Measurements from ENCODE around the gene ASF1A. TPM values are rescaled to one million over a fixed set of nuclear protein-coding genes. Genes with fewer than 3 reads are reported as not detected.
"Not testable (repeated sequence)": the region's sequence is repeated elsewhere in the genome, so short reads cannot be mapped to it uniquely, and the experiment has no call there.

ASF1A gene
- total and polyA plus RNA-seq, 7 donors, result 5.3 to 22.1 (median 10.8) TPM

DNA sequence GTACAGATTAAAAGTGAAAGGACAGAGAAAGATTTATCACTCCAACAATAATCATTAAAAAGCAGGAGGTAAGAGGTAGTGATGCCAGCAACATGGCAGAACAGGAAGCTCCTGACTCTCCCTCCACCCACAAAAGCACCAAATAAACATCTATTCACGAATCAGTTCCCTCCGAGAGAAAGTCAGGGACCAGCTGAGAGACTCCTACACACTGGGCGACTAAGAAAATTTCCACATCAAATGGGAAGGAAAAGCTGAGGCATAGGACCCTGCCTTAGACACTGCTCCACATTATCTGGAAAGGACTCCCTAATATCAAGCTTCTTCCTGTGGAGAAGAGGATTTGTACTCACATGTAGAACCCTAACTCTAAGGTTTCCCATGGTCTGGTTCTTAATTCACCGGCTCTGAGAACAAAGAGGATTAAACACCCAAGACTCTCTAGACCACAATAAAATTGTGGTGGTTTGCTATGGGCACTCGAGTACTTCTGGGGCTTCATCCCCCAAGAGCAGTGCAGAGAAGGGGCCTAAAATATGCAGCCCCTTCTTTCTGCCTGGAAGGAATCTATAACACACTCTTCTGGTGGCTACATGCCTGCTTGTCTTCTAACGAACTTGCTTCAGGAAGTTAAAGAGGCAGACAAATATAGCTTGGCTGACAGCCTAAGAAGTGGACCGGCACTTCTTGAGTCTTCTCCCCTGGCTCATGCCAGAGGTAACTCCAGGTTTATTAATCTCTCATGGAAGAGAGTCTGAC is 29.4 kb upstream of the ASF1A start:
- ATAC-seq (peak in 2 of 4 donors; percentile 14 to 33), DNase-seq (no peak)
- H3K27me3 ChIP-seq (ENCODE audit: insufficient read depth in 3 of 3, low read length in 2 of 3), result no peaks in the 10 kb centered on the region
- intact Hi-C loops (cut with DNase I), result no loop called here
- H3K27ac ChIP-seq, result no peak overlapping the region
- H3K9me3 ChIP-seq, result no peaks in the 10 kb centered on the region
- 58 to 68% (median 61%) methylated on average over 7 of the region's 7 CpGs for WGBS, 3 donors
- TF ChIP-seq CTCF (IDR thresholded peaks at IDR 0.05), result no peak
- H3K4me1 ChIP-seq, result peaks cover 35% of the 10 kb centered on the region
- no peaks in the 10 kb centered on the region for H3K36me3 ChIP-seq (ENCODE audit: insufficient read depth in 1 of 2, low read depth in 1 of 2)
- no peak overlapping the region for H3K4me3 ChIP-seq

DNA sequence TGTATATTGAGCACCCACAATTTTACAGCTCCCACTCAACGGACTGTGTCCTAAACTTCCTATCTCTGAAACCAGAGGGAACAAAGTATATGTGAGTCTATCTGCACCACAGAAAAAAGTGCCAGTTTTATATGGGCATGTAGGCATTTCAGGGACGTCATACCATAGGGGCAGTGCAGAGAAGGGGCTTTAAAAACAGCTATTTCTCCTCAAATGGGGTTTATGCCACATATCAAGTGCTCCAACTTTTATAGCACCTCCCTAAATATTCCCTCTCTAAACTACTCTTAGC is 28.9 kb upstream of the ASF1A start:
- Histone ChIP-seq H3K27me3 (ENCODE audit: insufficient read depth in 3 of 3, low read length in 2 of 3) (no peaks in the 10 kb centered on the region), H3K4me3 (no peak overlapping the region), H3K9me3 (no peaks in the 10 kb centered on the region), H3K27ac (no peak overlapping the region), H3K4me1 (peaks cover 34% of the 10 kb centered on the region), H3K36me3 (ENCODE audit: insufficient read depth in 1 of 2, low read depth in 1 of 2) (no peaks in the 10 kb centered on the region)
- DNase-seq (no peak), ATAC-seq (no peak)
- no peak for TF ChIP-seq CTCF (IDR thresholded peaks at IDR 0.05)
- WGBS, 3 donors, result 56 to 67% (median 58%) methylated on average over 2 of the region's 2 CpGs
- intact Hi-C loops (cut with DNase I), result no loop called here

DNA sequence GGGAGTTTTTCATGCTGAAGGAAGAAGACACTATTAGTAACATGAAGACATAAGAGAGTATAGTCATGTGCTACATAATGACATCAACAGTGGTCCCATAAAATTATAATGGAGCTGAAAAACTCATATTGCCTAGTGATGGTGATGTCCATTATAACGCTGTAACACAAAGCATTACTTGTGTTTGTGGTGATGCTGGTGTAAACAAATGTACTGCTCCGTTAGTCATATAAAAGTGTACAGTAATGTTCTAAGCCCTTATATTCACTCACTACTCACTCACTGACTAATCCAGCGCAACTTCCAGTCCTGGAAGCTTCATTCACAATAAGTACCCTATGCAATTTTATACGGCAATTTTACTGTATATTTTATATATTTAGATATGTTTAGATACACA is 26.8 kb upstream of the ASF1A start:
- DNase-seq (no peak), ATAC-seq (no peak)
- Histone ChIP-seq H3K36me3 (ENCODE audit: insufficient read depth in 1 of 2, low read depth in 1 of 2) (no peaks in the 10 kb centered on the region), H3K27ac (no peak overlapping the region), H3K4me3 (no peak overlapping the region), H3K9me3 (no peaks in the 10 kb centered on the region), H3K4me1 (peaks cover 29% of the 10 kb centered on the region), H3K27me3 (ENCODE audit: insufficient read depth in 3 of 3, low read length in 2 of 3) (no peaks in the 10 kb centered on the region)
- WGBS, 3 donors, result 97 to 98% (median 98%) methylated on average over 4 of the region's 4 CpGs
- intact Hi-C loops (cut with DNase I), result no loop called here
- TF ChIP-seq CTCF (IDR thresholded peaks at IDR 0.05), result no peak

GRCh38 chr6:118868901-118869300 is 25.1 kb upstream of the ASF1A start:
- intact Hi-C loops (cut with DNase I); H3K27me3 ChIP-seq (ENCODE audit: insufficient read depth in 3 of 3, low read length in 2 of 3); ATAC-seq; H3K9me3 ChIP-seq; H3K4me3 ChIP-seq; H3K36me3 ChIP-seq (ENCODE audit: insufficient read depth in 1 of 2, low read depth in 1 of 2); H3K27ac ChIP-seq; DNase-seq: not testable (repeated sequence)
- WGBS, 3 donors, result 94 to 97% (median 95%) methylated on average over 2 of the region's 2 CpGs
- peaks cover 15% of the 10 kb centered on the region for H3K4me1 ChIP-seq

DNA sequence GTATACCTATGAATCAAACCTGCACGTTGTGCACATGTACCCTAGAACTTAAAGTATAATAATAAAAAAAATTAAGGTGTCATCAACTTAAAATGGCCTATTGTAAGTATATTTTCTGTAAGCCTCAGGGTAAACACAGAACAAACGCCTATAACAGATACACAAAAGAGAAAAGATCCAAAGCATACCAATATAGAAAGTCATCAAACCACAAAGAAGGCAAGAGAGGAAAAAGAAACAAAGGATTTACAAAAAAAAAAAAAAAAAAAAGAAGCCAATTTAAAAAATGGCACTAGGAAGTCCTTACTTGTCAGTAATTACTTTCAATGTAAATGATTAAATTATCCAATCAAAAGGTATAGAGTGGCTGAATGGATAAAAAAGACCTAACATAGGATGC is 24.6 kb upstream of the ASF1A start:
- no peaks in the 10 kb centered on the region for H3K27me3 ChIP-seq (ENCODE audit: insufficient read depth in 3 of 3, low read length in 2 of 3)
- WGBS, 3 donors, result 95 to 98% (median 97%) methylated on average over 2 of the region's 2 CpGs
- H3K9me3 ChIP-seq, result no peaks in the 10 kb centered on the region
- DNase-seq, result no peak
- H3K27ac ChIP-seq, result no peak overlapping the region
- no peaks in the 10 kb centered on the region for H3K36me3 ChIP-seq (ENCODE audit: insufficient read depth in 1 of 2, low read depth in 1 of 2)
- intact Hi-C loops (cut with DNase I), result no loop called here
- no peak for TF ChIP-seq CTCF (IDR thresholded peaks at IDR 0.05)
- no peak overlapping the region for H3K4me3 ChIP-seq
- ATAC-seq, result no peak
- H3K4me1 ChIP-seq, result peaks cover 10% of the 10 kb centered on the region

Data from psoas muscle (tissue), 8 donors.